Pancreas (tissue), 10 donors: ENCODE results near the gene SMARCA2. TPM values are rescaled to one million over a fixed set of nuclear protein-coding genes. Genes with fewer than 3 reads are reported as not detected.
"Not testable (repeated sequence)": the region's sequence is repeated elsewhere in the genome, so short reads cannot be mapped to it uniquely, and the experiment has no call there.

Experiments used
- ATAC-seq, 4 donors: fragments of 200-7000 bp; cut with Tn5 transposase; one replicate each; pipeline versions ENCODE4 v1.8.0 to v1.9.1; 2020; ENCODE audit warnings: mild to moderate bottlenecking in 4 of 4, moderate library complexity in 4 of 4
- DNase-seq, 6 donors: peaks; one replicate each; pipeline ENCODE4 v3.0.0-alpha.2; 2020
- FAIRE-seq: peaks from 2 replicates; lab custom pipeline; 2012; peaks lifted over from hg19 to GRCh38; lab: Jason Lieb, UNC
- H3K27ac ChIP-seq, 4 donors: fragments of 200-600 bp; sonication (generic); 1 replicate in 3 of 4; 2 replicates in 1 of 4; pipeline versions ENCODE4 v1.5.0 to v1.8.0; 2020
- H3K27me3 ChIP-seq, 4 donors: fragments of 200-600 bp; one replicate each; pipeline ENCODE4 v1.8.0; 2021
- H3K36me3 ChIP-seq, 3 donors: fragments of 200-600 bp; sonication (generic) in 1 of 3; one replicate each; pipeline versions ENCODE4 v1.5.0 to v1.8.0; 2020 to 2021
- H3K4me1 ChIP-seq, 3 donors: fragments of 200-600 bp; one replicate each; pipeline ENCODE4 v1.8.0; 2021
- H3K4me3 ChIP-seq, 4 donors: fragments of 200-600 bp; sonication (generic) in 2 of 4; one replicate each; pipeline versions ENCODE4 v1.5.0 to v1.8.0; 2020 to 2021
- H3K9me3 ChIP-seq, 4 donors: fragments of 200-600 bp; one replicate each; pipeline ENCODE4 v1.8.0; 2021
- CTCF ChIP-seq, 4 donors: fragments of 200-600 bp; sonication (generic) in 3 of 4; IDR thresholded peaks; one replicate each; pipeline versions ENCODE4 v1.5.0 to v1.8.0; 2021; ENCODE audit warnings: antibody characterized with exemption in 4 of 4
- WGBS, 2 donors: extraction: QIAGEN DNeasy Blood & Tissue Kit; methylation state at CpG; one replicate each; pipeline ENCODE4 v1.1.7; 2013; 5-methylcytosine and 5-hydroxymethylcytosine counted together
- intact Hi-C, 3 donors: fragments of 100-400 bp; cut with DNase I; formaldehyde crosslinking; loops; one replicate each; pipeline versions ENCODE4 v1.11.1 to v1.14.2; 2022
- polyA plus RNA-seq, 2 donors: library from polyadenylated mRNA; stranded (reverse); fragments of 200-250 nt; gene quantifications; one replicate each; pipeline ENCODE4 v1.2.3, GENCODE V29; 2013
- total RNA-seq, 6 donors: library from RNA; stranded (reverse); fragmentation: NEBNext Ultra II Directional in 4 of 6; extraction: Animal tissue kit (Norgen Biotek cat#: 25700) in 4 of 6; gene quantifications; one replicate each; pipeline versions ENCODE4 v1.2.1 to v1.2.4, GENCODE V29; 2021 to 2023
- donor health status: healthy with polysubstance abuse.
- donor health status: DM: no; HTN: no; CAD: no; lungs with moderate emphysema.
- donor health status: DM: no; HTN: no; CAD: no.
- donor health status: control.
- donor health status: control.
- donor health status: Bipolar disorder and iron deficiency.
- donor health status: DM: yes; HTN: yes; CAD: no.
- donor health status: DM: no; HTN: no; CAD: no.
- donor health status: DM: no; HTN: no; CAD: no.
- donor health status: DM: yes; HTN: yes; CAD: no.

Gene SMARCA2
- total and polyA plus RNA-seq, 8 donors, result 21.7 to 91.4 (median 64.6) TPM

GRCh38 chr9:2145746-2146145 is 130.6 kb downstream of the SMARCA2 start:
- FAIRE-seq, result no peak
- no peak overlapping the region for H3K4me3 ChIP-seq

DNA sequence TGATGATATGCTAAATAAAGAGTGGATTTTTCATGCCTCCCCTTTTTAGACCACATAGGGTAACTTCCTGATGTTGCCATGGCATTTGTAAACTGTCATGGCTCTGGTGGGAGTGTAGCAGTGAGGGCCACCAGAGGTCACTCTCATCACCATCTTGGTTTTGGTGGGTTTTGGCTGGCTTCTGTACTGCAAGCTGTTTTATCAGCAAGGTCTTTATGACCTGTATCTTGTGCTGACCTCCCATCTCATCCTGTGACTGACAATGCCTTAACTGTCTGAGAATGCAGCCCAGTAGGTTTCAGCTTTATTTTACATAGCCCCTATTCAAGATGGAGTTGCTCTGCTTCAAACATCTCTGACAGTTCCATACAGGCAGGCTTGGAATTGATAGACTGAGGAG is 131.6 kb downstream of the SMARCA2 start:
- H3K9me3 ChIP-seq, intact Hi-C loops, H3K4me1 ChIP-seq, H3K4me3 ChIP-seq, ATAC-seq, H3K27me3 ChIP-seq, FAIRE-seq, H3K36me3 ChIP-seq, DNase-seq, H3K27ac ChIP-seq: not testable (repeated sequence)

More at GRCh38 chr9:2145746-2146145, 130.6 kb downstream of the SMARCA2 start:
- Histone ChIP-seq H3K27me3 (no peaks in the 10 kb centered on the region), H3K36me3 (no peaks in the 10 kb centered on the region), H3K4me1 (peaks cover 0 to 2% (median 0%) of the 10 kb centered on the region in 3 donors), H3K27ac (no peak overlapping the region), H3K9me3 (no peaks in the 10 kb centered on the region)
- DNase-seq (no peak), ATAC-seq (no peak)
- TF ChIP-seq CTCF (IDR thresholded peaks at IDR 0.05), result no peak
- WGBS, 2 donors, result 84 to 86% methylated on average over 3 of the region's 3 CpGs
- intact Hi-C loops, result no loop called here

DNA sequence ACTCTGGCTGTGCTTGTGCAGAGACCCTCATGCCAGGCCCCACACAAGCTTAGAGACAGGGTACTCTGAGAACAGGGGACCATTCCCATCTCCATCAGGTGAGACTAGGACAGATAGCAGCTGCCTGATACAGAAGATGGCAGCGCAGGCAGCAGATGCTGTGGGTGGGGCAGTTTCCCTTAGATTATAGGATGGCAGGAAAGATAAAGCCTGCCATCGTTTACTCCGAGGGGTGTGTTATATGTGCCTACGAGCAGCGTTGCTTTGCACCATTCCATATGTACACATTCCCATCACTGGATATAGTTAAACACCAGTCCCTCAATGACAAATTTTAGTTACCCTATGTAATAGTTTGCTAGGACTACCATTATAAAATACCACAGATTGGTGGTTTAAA is 135.2 kb downstream of the SMARCA2 start:
- Histone ChIP-seq H3K27ac (no peak overlapping the region), H3K4me3 (no peak overlapping the region), H3K4me1 (no peaks in the 10 kb centered on the region), H3K36me3 (no peaks in the 10 kb centered on the region), H3K9me3 (no peaks in the 10 kb centered on the region), H3K27me3 (no peaks in the 10 kb centered on the region)
- 90 to 94% methylated on average over 5 of the region's 5 CpGs for WGBS, 2 donors
- no peak for DNase-seq
- no peak for TF ChIP-seq CTCF (IDR thresholded peaks at IDR 0.05)
- ATAC-seq, result no peak
- FAIRE-seq, result no peak
- intact Hi-C loops, result no loop called here

DNA sequence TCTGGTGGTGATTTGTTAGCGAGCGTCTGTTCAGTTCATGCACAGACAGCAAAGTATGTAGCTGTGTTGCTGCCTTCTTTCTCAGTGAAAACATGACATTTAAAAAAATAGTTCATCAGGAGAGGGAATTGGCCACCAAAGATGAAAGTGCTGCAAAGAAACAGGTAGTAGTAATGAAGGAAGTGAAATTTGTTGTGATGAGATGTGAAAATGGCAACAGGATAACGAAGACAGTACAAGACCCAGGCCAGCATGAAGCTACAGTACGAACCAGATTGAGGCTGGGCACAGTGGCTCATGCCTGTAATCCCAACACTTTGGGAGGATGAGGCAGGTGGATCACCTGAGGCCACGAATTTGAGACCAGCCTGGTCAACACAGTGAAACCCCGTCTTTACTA is 136.0 kb downstream of the SMARCA2 start:
- H3K4me1 ChIP-seq, result no peaks in the 10 kb centered on the region
- FAIRE-seq (no peak), ATAC-seq (no peak), DNase-seq (no peak)
- no peaks in the 10 kb centered on the region for H3K36me3 ChIP-seq
- H3K4me3 ChIP-seq, result no peak overlapping the region
- no peaks in the 10 kb centered on the region for H3K27me3 ChIP-seq
- 86 to 87% methylated on average over 6 of the region's 6 CpGs for WGBS, 2 donors
- H3K27ac ChIP-seq, result no peak overlapping the region
- no peak for TF ChIP-seq CTCF (IDR thresholded peaks at IDR 0.05)
- H3K9me3 ChIP-seq, result no peaks in the 10 kb centered on the region
- intact Hi-C loops, result no loop called here

DNA sequence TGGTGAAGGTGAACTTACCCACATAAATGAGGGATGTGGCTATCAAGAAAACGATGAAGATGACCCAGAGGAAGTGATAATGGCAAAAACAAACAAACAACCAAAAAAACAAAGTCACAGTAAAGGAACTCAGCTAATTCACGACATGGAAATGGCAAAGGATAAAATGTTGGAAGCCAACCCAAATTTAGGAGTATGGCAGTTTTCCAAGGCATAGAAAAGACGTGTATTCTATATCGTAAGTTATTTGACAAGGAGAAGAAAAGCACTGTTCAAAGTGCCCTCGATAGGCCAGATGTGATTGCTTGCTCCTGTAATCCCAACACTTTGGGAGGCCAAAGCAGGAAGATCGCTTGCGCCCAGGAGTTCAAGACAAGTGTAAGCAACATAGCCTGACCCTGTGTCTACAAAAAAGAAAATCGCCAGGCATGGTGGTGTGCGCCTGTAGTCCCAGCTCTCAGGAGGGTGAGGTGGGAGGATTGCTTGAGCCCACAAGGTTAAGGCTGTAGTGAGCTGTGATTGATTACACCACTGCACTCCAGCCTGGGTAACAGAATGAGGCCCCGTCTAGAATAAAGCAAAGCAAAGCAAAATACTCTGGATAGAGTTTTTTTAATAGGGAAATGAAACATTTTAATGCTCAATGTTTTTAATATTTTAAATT is 138.0 kb downstream of the SMARCA2 start:
- Histone ChIP-seq H3K27ac (no peak overlapping the region), H3K36me3 (no peaks in the 10 kb centered on the region), H3K27me3 (no peaks in the 10 kb centered on the region), H3K9me3 (no peaks in the 10 kb centered on the region), H3K4me1 (peaks cover 0 to 8% (median 5%) of the 10 kb centered on the region in 3 donors), H3K4me3 (no peak overlapping the region)
- ATAC-seq (no peak), FAIRE-seq (no peak), DNase-seq (no peak)
- WGBS, 2 donors, result 76% methylated on average over 10 of the region's 10 CpGs
- no peak for TF ChIP-seq CTCF (IDR thresholded peaks at IDR 0.05)
- intact Hi-C loops, result no loop called here
